ENCODE results near the gene STXBP4.

STXBP4 gene

GRCh38 chr17:55166506-55166905, 197.9 kb downstream of the STXBP4 start:
- no peak overlapping the region for H3K4me3 ChIP-seq (ENCODE audit: low read depth, low read length)

GRCh38 chr17:55167024-55167725, 198.6 kb downstream of the STXBP4 start:
- no peak overlapping the region for H3K4me3 ChIP-seq (ENCODE audit: low read depth, low read length)

GRCh38 chr17:55168958-55169687, 200.6 kb downstream of the STXBP4 start:
- no peak overlapping the region for H3K4me3 ChIP-seq (ENCODE audit: low read depth, low read length)

- H3K4me3 ChIP-seq (ENCODE audit: low read depth, low read length), result no peak overlapping the region
These were observed 203.2 kb downstream of the STXBP4 start for GRCh38 chr17:55171634-55172328.

GRCh38 chr17:55172612-55173011, 204.0 kb downstream of the STXBP4 start:
- no peak overlapping the region for H3K4me3 ChIP-seq (ENCODE audit: low read depth, low read length)

- no peak overlapping the region for H3K4me3 ChIP-seq (ENCODE audit: low read depth, low read length)
These were observed 205.6 kb downstream of the STXBP4 start for GRCh38 chr17:55174133-55174532.

- H3K4me3 ChIP-seq (ENCODE audit: low read depth, low read length), result no peak overlapping the region
These were observed 207.3 kb downstream of the STXBP4 start for GRCh38 chr17:55175788-55176427.

- no peak overlapping the region for H3K4me3 ChIP-seq (ENCODE audit: low read depth, low read length)
These were observed 208.7 kb downstream of the STXBP4 start for GRCh38 chr17:55177159-55177854.

- no peak overlapping the region for H3K4me3 ChIP-seq (ENCODE audit: low read depth, low read length)
These were observed 209.3 kb downstream of the STXBP4 start for GRCh38 chr17:55177855-55178217.

- no peak overlapping the region for H3K4me3 ChIP-seq (ENCODE audit: low read depth, low read length)
These were observed 218.6 kb downstream of the STXBP4 start for GRCh38 chr17:55186937-55187770.

- H3K4me3 ChIP-seq (ENCODE audit: low read depth, low read length), result no peak overlapping the region
These were observed 222.2 kb downstream of the STXBP4 start for GRCh38 chr17:55190748-55191147.

- H3K4me3 ChIP-seq (ENCODE audit: low read depth, low read length), result no peak overlapping the region
These were observed 230.3 kb downstream of the STXBP4 start for GRCh38 chr17:55198690-55199370.

- no peak overlapping the region for H3K4me3 ChIP-seq (ENCODE audit: low read depth, low read length)
These were observed 232.3 kb downstream of the STXBP4 start for GRCh38 chr17:55200904-55201303.

- H3K4me3 ChIP-seq (ENCODE audit: low read depth, low read length), result no peak overlapping the region
These were observed 232.9 kb downstream of the STXBP4 start for GRCh38 chr17:55201308-55201932.

GRCh38 chr17:55202896-55203295, 234.3 kb downstream of the STXBP4 start:
- H3K4me3 ChIP-seq (ENCODE audit: low read depth, low read length), result no peak overlapping the region

- H3K4me3 ChIP-seq (ENCODE audit: low read depth, low read length), result no peak overlapping the region
These were observed 239.7 kb downstream of the STXBP4 start for GRCh38 chr17:55208078-55208812.

- H3K4me3 ChIP-seq (ENCODE audit: low read depth, low read length), result no peak overlapping the region
These were observed 241.7 kb downstream of the STXBP4 start for GRCh38 chr17:55210292-55210691.

- H3K4me3 ChIP-seq (ENCODE audit: low read depth, low read length), result no peak overlapping the region
These were observed 244.3 kb downstream of the STXBP4 start for GRCh38 chr17:55212880-55213279.
